Measurements from ENCODE around the gene PTGDS.

PTGDS gene

DNA sequence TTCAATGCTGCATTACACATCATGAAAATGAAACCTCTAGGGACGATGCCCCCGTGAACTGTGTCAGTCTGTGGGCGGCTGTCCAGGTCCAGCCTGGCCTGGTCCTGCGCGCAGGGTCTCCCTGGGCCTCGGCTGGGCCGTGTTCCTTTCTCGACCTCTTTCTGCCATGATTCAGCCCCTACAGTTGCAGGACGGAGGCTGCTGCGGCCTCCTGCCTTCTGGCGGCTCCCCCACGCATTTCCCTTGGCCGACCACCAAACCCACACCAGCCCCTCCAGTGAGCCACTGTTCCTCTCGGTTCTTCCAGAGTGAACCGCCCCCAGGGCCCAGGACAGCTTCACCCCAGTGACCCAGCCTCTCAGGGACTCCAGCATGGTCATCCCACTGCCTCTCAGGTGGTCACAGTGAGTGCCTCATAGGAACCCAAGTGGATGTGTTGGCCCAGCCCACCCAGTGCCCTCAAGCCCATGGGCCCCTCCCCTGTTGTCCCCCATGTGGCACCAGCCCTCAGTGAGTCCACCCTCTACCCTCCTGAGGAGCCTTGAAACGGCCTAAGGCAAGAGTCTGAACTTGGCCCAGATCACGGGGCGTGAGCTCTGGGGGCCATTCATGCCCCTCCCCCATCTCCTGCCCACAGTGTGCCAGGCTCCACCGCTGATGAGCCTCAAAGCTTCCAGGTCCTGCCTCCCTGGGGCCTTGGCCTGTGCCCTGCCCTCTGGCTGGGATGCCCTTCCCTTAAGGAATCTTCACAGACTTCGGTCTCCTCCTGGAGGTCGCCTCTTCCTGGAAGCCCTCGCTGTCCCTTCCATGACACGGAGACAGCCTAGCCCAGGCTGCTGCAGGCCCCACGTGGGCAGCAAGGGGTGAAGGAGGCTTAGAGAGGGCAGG is 29.1 kb downstream of the PTGDS start:
- FAIRE-seq (no peak), DNase-seq (ENCODE audit: extremely low spot score, insufficient read length, low read depth) (no peak)

GRCh38 chr9:137007108-137007815 is 30.0 kb downstream of the PTGDS start:
- no peak for DNase-seq (ENCODE audit: extremely low spot score, insufficient read length, low read depth)
- no peak for FAIRE-seq

GRCh38 chr9:137007816-137008270 is 30.5 kb downstream of the PTGDS start:
- FAIRE-seq (no peak), DNase-seq (ENCODE audit: extremely low spot score, insufficient read length, low read depth) (no peak)

GRCh38 chr9:137008312-137008711 is 31.0 kb downstream of the PTGDS start:
- DNase-seq (ENCODE audit: extremely low spot score, insufficient read length, low read depth): no peak
- no peak for FAIRE-seq

DNA sequence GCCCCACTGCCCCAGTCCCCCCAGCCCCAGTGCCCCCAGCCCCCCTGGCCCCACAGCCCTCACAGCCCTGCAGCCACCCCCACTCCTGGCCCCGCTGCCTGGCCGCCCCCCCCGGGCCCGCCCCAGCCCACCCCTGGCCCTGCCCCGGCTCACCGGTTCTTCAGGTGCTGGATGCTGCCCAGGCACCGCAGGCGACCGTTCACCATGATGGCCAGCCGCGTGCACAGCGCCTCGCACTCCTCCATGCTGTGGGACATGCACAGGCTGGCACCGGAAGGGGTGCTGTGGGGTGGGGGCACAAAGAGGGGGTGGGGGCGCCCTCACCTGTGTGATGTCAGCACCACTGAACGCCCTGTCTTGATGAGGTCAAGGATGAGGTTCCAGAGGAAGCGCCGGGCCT is 31.9 kb downstream of the PTGDS start:
- DNase-seq (ENCODE audit: extremely low spot score, insufficient read length, low read depth) (no peak), FAIRE-seq (no peak)

GRCh38 chr9:137009938-137010732 is 32.8 kb downstream of the PTGDS start:
- DNase-seq (ENCODE audit: extremely low spot score, insufficient read length, low read depth): no peak
- no peak for FAIRE-seq

- DNase-seq (ENCODE audit: extremely low spot score, insufficient read length, low read depth) (no peak), FAIRE-seq (no peak)
Measured at GRCh38 chr9:137011156-137011555, 33.9 kb downstream of the PTGDS start.

- DNase-seq (ENCODE audit: extremely low spot score, insufficient read length, low read depth) (no peak), FAIRE-seq (no peak)
Measured at GRCh38 chr9:137011907-137012675, 34.8 kb downstream of the PTGDS start.

DNA sequence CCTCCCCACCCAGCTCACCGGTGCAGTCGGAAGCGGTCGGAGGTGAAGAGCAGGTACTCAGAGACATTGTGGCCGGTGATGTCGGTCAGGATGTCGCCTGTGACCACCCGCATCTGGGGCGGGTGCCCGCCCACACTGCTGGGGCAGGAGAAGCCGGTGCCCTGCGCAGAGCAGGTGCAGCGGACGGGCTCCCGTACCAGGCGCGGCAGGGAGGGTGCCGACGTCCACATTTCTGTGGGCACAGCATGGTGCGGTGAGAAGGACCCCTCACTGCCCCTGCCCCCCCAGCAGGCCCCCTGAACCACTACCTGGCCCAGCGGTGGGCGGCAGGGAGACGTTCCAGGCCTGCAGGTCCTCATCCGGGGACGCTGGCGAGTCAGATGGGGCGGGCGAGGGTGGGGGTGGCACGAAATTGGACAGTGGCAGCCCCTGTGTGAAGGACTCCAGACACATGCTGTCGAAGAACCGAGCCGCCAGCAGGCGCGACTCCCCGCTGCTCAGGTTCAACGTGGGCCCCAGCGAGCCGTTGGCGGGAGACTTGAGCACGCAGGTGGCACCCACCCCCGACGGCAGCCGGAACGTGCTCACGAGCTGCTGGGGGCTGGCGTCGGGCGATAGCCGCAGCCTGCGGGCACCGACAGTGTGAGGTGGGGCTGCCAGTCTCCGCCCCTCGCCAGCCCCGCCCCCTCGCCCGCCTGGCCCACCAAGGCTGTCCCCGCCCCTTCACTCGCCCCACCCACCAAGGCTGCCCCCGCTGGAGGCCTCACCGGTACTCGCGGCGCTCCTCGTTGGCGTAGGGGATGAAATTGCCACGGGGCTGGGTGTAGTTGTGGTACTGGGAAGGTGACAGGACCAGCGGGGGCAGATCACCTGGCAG is 35.6 kb downstream of the PTGDS start:
- DNase-seq (ENCODE audit: extremely low spot score, insufficient read length, low read depth) (no peak), FAIRE-seq (no peak)

DNA sequence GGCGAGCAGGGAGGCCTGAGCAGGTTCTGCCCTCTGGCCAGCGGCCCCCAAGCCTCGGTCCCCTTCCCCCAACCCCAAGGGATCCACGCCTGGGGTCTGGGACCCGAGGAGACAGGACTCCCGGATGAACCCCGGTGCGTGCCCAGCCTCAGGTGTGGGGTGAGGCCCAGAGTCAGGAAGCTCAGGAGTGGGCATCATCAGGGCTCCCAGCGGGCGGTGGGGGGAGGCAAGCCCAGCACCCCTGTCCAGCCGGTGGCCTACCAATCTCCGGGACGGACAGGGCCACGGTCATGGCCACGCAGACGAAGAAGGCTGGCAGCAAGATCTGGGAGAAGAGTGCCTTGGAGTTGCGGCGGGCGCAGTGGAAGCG is 36.3 kb downstream of the PTGDS start:
- FAIRE-seq: no peak
- DNase-seq (ENCODE audit: extremely low spot score, insufficient read length, low read depth): no peak

DNA sequence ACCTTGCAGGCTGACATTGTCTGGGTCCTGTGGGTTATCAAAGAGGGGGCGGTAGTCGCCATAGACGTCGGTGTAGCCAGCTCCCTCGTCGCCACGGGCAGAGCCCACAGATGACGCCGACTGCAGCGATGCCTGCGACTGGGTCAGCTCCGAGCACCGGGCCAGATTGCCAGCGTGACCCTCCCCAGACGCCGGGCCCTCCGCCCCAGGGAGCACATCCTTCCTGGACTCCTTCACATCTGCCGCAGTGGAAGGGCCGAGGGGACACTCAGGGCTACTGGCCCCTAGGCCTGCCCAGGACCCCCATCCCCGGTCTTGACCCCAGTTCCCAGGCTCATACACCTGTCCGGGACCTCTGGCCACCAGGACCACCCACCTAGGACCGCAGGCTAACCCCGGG is 36.9 kb downstream of the PTGDS start:
- no peak for DNase-seq (ENCODE audit: extremely low spot score, insufficient read length, low read depth)
- no peak for FAIRE-seq

- DNase-seq (ENCODE audit: extremely low spot score, insufficient read length, low read depth) (no peak), FAIRE-seq (no peak)
Measured at GRCh38 chr9:137014776-137015539, 37.7 kb downstream of the PTGDS start.

GRCh38 chr9:137015540-137015930 is 38.2 kb downstream of the PTGDS start:
- FAIRE-seq (no peak), DNase-seq (ENCODE audit: extremely low spot score, insufficient read length, low read depth) (no peak)

DNA sequence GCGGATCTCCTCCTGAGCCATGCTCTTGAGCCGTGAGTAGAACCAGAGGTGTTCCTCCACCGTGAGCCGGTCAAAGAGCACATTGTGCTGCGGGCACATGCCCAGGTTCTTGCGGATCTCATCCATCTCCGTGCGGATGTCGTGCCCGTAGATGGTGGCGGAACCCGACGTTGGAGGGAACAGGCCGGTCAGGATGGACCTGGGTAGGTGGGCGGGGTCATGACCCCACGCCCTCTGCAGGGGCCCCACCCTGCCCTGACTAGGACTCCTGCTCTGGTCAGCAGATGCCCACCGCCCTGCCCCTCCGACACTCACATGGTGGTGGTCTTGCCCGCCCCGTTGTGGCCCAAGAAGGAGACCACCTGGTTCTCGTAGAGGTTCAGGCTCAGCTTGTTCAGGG is 38.7 kb downstream of the PTGDS start:
- DNase-seq (ENCODE audit: extremely low spot score, insufficient read length, low read depth) (no peak), FAIRE-seq (no peak)

GRCh38 chr9:137016436-137016835 is 39.1 kb downstream of the PTGDS start:
- FAIRE-seq: no peak
- no peak for DNase-seq (ENCODE audit: extremely low spot score, insufficient read length, low read depth)

GRCh38 chr9:137017071-137017470 is 39.8 kb downstream of the PTGDS start:
- FAIRE-seq (no peak), DNase-seq (ENCODE audit: extremely low spot score, insufficient read length, low read depth) (no peak)

DNA sequence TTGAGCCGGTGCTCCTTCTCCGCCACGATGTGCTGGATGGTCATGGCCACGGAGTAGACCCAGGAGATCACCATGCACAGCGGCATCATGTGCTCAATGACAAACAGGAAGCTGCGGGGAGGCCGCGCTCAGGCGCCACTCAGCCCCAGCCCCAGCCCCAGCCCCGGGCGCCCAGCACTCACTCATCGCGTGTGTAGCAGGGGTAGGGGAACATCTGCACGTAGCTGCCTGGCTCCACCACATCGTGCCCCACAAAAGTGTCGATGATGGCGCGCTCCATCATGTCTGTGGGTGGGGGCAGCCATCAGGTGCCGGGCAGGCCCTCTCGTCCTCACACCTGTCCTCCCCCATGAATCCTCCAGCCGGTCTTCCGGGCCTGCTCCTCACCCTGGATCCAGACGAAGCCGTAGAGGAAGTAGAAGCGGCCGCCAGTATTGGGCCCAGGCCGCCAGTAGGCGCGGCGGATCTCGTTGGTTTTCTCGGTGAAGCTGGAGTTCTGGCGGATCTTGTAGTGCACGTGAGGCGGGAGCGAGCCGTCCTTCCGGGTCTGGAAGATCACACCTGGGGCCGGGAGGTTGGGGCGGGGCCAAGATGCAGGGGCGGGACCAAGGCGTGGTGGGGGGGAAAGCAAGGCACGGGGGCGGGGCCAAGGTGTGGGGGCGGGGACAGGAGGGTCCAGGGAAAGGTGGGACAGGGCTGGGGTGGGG is 40.6 kb downstream of the PTGDS start:
- DNase-seq (ENCODE audit: extremely low spot score, insufficient read length, low read depth): no peak
- no peak for FAIRE-seq
